Trophoblast cell (in vitro differentiated cells and primary cell): ENCODE measurements around the gene PTGDR2.

Experiments used
- DNase-seq, 2 donors: peaks; one replicate each; pipeline ENCODE4 v3.0.0-alpha.2; 2016
- H2AFZ ChIP-seq: 2 replicates; pipeline ENCODE4 v1.6.1; 2013; ENCODE audit warnings: low read length, moderate library complexity, mild to moderate bottlenecking; ENCODE audit not compliant: insufficient read depth, poor library complexity
- H2AK5ac ChIP-seq: 2 replicates; pipeline ENCODE4 v1.6.1; 2013; ENCODE audit warnings: mild to moderate bottlenecking, low read length
- H2BK120ac ChIP-seq: 2 replicates; pipeline ENCODE4 v1.6.1; 2013; ENCODE audit warnings: low read length, mild to moderate bottlenecking, moderate library complexity; ENCODE audit not compliant: insufficient read depth, poor library complexity
- H2BK12ac ChIP-seq: 2 replicates; pipeline ENCODE4 v1.6.1; 2013; ENCODE audit warnings: mild to moderate bottlenecking, low read length, moderate library complexity
- H2BK5ac ChIP-seq: 2 replicates; pipeline ENCODE4 v1.6.1; 2013; ENCODE audit warnings: low read length, low read depth, moderate library complexity, mild to moderate bottlenecking; ENCODE audit not compliant: poor library complexity
- H3K14ac ChIP-seq: 2 replicates; pipeline ENCODE4 v1.6.1; 2013; ENCODE audit warnings: mild to moderate bottlenecking, low read length
- H3K18ac ChIP-seq: 2 replicates; pipeline ENCODE4 v1.6.1; 2013; ENCODE audit warnings: mild to moderate bottlenecking, low read length
- H3K23ac ChIP-seq: 2 replicates; pipeline ENCODE4 v1.6.1; 2013; ENCODE audit warnings: low read length
- H3K27ac ChIP-seq: 2 replicates; pipeline ENCODE4 v1.5.1; 2013; ENCODE audit warnings: low read depth, mild to moderate bottlenecking, inconsistent platforms, low read length, moderate library complexity
- H3K27me3 ChIP-seq: 2 replicates; pipeline ENCODE4 v1.6.1; 2013; ENCODE audit warnings: inconsistent platforms, mild to moderate bottlenecking, low read length, moderate library complexity; ENCODE audit not compliant: insufficient read depth
- H3K36me3 ChIP-seq, 2 experiments: 1 replicate in 1 of 2; 2 replicates in 1 of 2; pipeline ENCODE4 v1.6.1; 2013; ENCODE audit warnings: low read length in 2 of 2, mild to moderate bottlenecking in 2 of 2, moderate library complexity in 1 of 2; ENCODE audit not compliant: insufficient read depth in 2 of 2, control insufficient read depth in 1 of 2
- H3K4ac ChIP-seq: 2 replicates; pipeline ENCODE4 v1.6.1; 2013; ENCODE audit warnings: low read depth, mild to moderate bottlenecking, low read length, moderate library complexity
- H3K4me1 ChIP-seq, 2 experiments: 1 replicate in 1 of 2; 2 replicates in 1 of 2; pipeline ENCODE4 v1.6.1; 2013; ENCODE audit warnings: low read length in 2 of 2, mild to moderate bottlenecking in 2 of 2, moderate library complexity in 1 of 2; ENCODE audit not compliant: insufficient read depth in 2 of 2, control insufficient read depth in 1 of 2
- H3K4me2 ChIP-seq: 2 replicates; pipeline ENCODE4 v1.6.1; 2013; ENCODE audit warnings: inconsistent platforms, mild to moderate bottlenecking, low read length, moderate library complexity
- H3K4me3 ChIP-seq: 2 replicates; pipeline ENCODE4 v1.5.1; 2013; ENCODE audit warnings: mild to moderate bottlenecking, low read depth, low read length, inconsistent platforms
- H3K79me1 ChIP-seq: one replicate; pipeline ENCODE4 v1.6.1; 2013; ENCODE audit warnings: low read length
- H3K79me2 ChIP-seq: 2 replicates; pipeline ENCODE4 v1.6.1; 2013; ENCODE audit warnings: low read length, mild to moderate bottlenecking; ENCODE audit not compliant: control insufficient read depth, insufficient read depth, poor library complexity
- H3K9ac ChIP-seq: 2 replicates; pipeline ENCODE4 v1.6.1; 2013; ENCODE audit warnings: mild to moderate bottlenecking, low read length
- H3K9me3 ChIP-seq: 2 replicates; pipeline ENCODE4 v1.6.1; 2013; ENCODE audit warnings: low read depth, mild to moderate bottlenecking, control low read depth, inconsistent platforms, low read length; ENCODE audit not compliant: insufficient read depth
- H4K12ac ChIP-seq: 2 replicates; pipeline ENCODE4 v1.6.1; 2013; ENCODE audit warnings: low read depth, mild to moderate bottlenecking, low read length, moderate library complexity
- H4K8ac ChIP-seq: 2 replicates; pipeline ENCODE4 v1.6.1; 2013; ENCODE audit warnings: low read depth, mild to moderate bottlenecking, low read length, moderate library complexity
- H4K91ac ChIP-seq: one replicate; pipeline ENCODE4 v1.6.1; 2013; ENCODE audit warnings: low read depth, mild to moderate bottlenecking, low read length, moderate library complexity
- WGBS: extraction: QIAGEN DNeasy Blood & Tissue Kit; methylation state at CpG from one replicate; pipeline ENCODE4 v1.1.7; 2013; ENCODE audit warnings: missing lambda C conversion rate; ENCODE audit not compliant: insufficient read length, insufficient coverage; ENCODE audit errors: extremely low coverage; 5-methylcytosine and 5-hydroxymethylcytosine counted together

Gene PTGDR2

DNA sequence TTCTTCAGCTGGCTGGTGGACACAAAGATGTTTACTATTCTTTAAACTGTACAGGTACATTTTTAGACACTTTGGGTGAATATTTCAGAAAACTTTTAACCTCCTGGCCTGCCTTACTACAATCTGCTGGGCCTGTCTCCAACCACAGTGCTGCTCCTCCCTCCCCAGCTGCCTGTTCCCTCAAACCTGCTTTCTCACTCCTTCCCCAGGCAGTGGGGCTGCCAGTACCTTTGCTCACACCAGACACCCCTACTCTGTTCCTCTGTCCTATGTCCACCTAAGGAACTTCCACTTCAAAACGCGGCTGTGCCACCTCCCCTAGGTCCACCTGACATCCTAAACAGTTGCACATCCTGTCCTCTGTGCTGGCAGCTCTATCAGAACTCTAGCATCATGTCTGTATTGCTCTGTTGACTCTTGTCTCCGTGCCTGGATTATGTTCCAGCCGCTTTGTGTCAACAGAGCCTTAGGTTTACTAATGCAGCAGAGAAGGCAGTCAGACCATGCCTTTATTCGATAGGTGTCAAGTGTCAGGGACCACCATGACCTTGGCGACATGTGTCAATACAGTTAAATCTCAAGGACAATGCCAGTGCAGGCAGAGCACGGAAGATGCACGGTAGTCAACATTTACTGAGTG, 25.0 kb upstream of the PTGDR2 start:
- Histone ChIP-seq H3K14ac (no peak overlapping the region), H3K79me2 (no peaks in the 10 kb centered on the region), H3K27ac (no peak overlapping the region), H3K36me3 (no peaks in the 10 kb centered on the region), H3K9me3 (no peaks in the 10 kb centered on the region), H3K23ac (no peak overlapping the region), H3K4me1 (no peaks in the 10 kb centered on the region), H2AFZ (no peak overlapping the region), H3K9ac (no peak overlapping the region), H3K27me3 (no peaks in the 10 kb centered on the region), H3K18ac (no peak overlapping the region), H3K4ac (no peak overlapping the region), H2BK120ac (no peak overlapping the region), H2BK12ac (no peak overlapping the region), H2BK5ac (no peak overlapping the region), H4K12ac (no peak overlapping the region), H3K79me1 (no peaks in the 10 kb centered on the region), H2AK5ac (no peak overlapping the region), H4K91ac (no peak overlapping the region), H3K4me3 (no peak overlapping the region), H4K8ac (no peak overlapping the region), H3K4me2 (no peak overlapping the region)
- no CpG with 5 or more reads among the region's 8 CpGs for WGBS
- DNase-seq, result no peak

DNA sequence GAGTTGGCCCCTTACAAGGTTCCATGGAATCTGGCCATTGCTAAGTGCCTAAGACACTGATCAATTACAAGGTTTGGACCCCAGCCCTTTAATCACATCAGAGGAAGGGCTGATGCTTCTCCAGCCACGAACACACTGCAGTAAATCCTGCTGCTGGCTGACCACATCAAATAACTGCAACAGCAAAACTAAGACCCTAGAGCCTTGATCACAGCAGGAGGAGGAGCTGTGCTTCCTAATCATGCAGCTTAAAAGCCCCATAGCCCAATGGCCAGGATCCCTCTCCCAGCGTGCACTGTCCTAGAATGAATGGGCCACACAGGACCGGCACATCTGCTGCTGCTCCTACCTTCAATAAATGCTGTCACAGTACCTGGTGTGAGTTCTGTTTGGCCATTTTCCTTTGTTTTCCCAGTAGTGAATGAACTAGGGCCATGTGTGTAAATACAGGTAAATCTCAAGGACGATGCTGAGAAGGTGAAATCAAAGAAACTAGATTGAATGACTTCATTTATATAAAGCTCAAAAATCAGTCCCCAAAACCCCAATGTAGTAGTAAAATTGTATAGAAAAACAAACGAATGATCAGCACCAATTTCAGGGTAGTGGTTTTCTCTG, 24.3 kb upstream of the PTGDR2 start:
- Histone ChIP-seq H2BK120ac (no peak overlapping the region), H4K8ac (no peak overlapping the region), H3K79me1 (no peaks in the 10 kb centered on the region), H3K4ac (no peak overlapping the region), H3K14ac (no peak overlapping the region), H3K4me1 (no peaks in the 10 kb centered on the region), H3K18ac (no peak overlapping the region), H3K27me3 (no peaks in the 10 kb centered on the region), H3K4me3 (no peak overlapping the region), H3K27ac (no peak overlapping the region), H3K9me3 (no peaks in the 10 kb centered on the region), H4K12ac (no peak overlapping the region), H3K23ac (no peak overlapping the region), H3K79me2 (no peaks in the 10 kb centered on the region), H3K9ac (no peak overlapping the region), H3K4me2 (no peak overlapping the region), H2BK5ac (no peak overlapping the region), H2BK12ac (no peak overlapping the region), H4K91ac (no peak overlapping the region), H2AFZ (no peak overlapping the region), H2AK5ac (no peak overlapping the region), H3K36me3 (no peaks in the 10 kb centered on the region)
- no peak for DNase-seq
- WGBS, result no CpG with 5 or more reads among the region's 5 CpGs

DNA sequence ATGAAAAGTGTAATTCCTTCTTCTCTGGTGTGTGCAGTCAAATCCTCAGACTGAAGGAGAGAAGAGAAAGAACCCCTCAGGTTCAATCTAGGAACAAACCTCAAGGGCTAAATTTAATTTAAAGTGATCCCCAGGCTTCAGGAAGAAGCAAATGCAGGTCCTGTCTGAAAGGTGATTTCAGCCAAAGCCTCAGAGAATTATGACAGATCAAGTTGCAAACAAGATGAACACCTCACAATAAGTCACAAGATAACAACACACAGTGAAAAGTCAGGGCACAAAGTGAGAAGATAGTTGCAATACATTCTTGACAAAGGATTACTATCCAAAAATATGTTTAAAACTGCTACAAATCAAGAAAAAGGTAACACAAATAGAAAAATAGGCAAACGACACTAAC, 23.4 kb upstream of the PTGDR2 start:
- no peak overlapping the region for H4K12ac ChIP-seq
- no peak for DNase-seq
- H3K27ac ChIP-seq, result no peak overlapping the region
- H3K9ac ChIP-seq, result no peak overlapping the region
- no peak overlapping the region for H4K91ac ChIP-seq
- no peak overlapping the region for H3K4ac ChIP-seq
- no peak overlapping the region for H4K8ac ChIP-seq
- no peak overlapping the region for H3K14ac ChIP-seq
- no peak overlapping the region for H3K4me3 ChIP-seq
- H2BK120ac ChIP-seq, result no peak overlapping the region
- no CpG with 5 or more reads among the region's 1 CpG for WGBS
- no peak overlapping the region for H2AFZ ChIP-seq
- H3K23ac ChIP-seq, result no peak overlapping the region
- no peak overlapping the region for H2AK5ac ChIP-seq
- H3K18ac ChIP-seq, result no peak overlapping the region
- H3K9me3 ChIP-seq, result no peaks in the 10 kb centered on the region
- no peak overlapping the region for H2BK5ac ChIP-seq
- H2BK12ac ChIP-seq, result no peak overlapping the region
- no peaks in the 10 kb centered on the region for H3K79me1 ChIP-seq
- H3K27me3 ChIP-seq, result no peaks in the 10 kb centered on the region
- no peaks in the 10 kb centered on the region for H3K79me2 ChIP-seq
- no peaks in the 10 kb centered on the region for H3K4me1 ChIP-seq
- H3K36me3 ChIP-seq, result no peaks in the 10 kb centered on the region
- no peak overlapping the region for H3K4me2 ChIP-seq

DNA sequence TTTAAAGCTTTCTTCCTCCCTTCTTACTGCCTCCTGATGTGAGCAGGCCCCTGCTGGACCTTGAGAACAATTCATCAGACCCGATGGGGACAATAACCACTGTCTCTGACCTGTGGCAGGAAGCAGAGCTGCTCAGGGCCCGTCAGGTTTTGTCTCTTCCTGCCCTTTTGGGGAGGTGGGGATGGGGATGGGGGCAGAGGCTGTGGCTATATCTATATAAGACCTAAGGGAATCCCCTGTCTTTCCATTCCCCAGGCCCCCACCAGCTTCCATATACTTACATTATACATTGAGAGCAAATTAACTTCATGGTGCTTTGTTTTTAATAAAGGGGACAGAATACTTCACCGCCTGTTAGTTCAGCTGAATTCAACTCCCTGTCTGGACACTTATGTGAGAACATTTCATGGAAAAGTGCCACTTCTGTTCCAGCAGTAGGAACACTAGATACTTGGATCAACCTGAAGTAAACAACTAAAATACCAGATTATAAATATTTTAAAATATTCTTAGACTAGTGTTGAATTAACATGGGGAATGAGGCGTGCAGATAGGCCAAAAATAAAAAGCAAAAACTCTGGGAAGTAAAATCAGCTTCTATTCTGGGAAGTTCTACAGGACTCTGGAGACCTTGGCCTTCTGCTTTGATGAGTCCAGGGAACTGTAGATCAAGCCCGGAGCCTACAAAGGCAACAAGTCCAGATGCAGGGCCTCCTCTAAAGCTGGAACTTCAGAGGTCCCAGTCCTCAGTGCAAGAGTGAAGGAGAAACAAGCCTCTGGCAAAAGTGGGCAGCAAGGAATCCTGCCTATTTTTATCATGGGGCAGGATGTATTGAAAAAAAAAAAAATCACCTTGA, 22.7 kb upstream of the PTGDR2 start:
- Histone ChIP-seq H3K79me2 (no peaks in the 10 kb centered on the region), H3K27ac (no peak overlapping the region), H3K4me1 (no peaks in the 10 kb centered on the region), H3K27me3 (no peaks in the 10 kb centered on the region), H2AK5ac (no peak overlapping the region), H3K9me3 (no peaks in the 10 kb centered on the region), H4K91ac (no peak overlapping the region), H3K79me1 (no peaks in the 10 kb centered on the region), H3K36me3 (no peaks in the 10 kb centered on the region), H3K23ac (no peak overlapping the region), H3K4ac (no peak overlapping the region), H3K4me3 (no peak overlapping the region), H4K12ac (no peak overlapping the region), H2AFZ (no peak overlapping the region), H2BK5ac (no peak overlapping the region), H3K18ac (no peak overlapping the region), H3K4me2 (no peak overlapping the region), H2BK120ac (no peak overlapping the region), H3K9ac (no peak overlapping the region), H3K14ac (no peak overlapping the region), H2BK12ac (no peak overlapping the region), H4K8ac (no peak overlapping the region)
- no peak for DNase-seq
- no CpG with 5 or more reads among the region's 5 CpGs for WGBS
